ENCODE results near the gene IL25. TPM values are rescaled to one million over a fixed set of nuclear protein-coding genes. Genes with fewer than 3 reads are reported as not detected.
"Not testable (repeated sequence)": the region's sequence is repeated elsewhere in the genome, so short reads cannot be mapped to it uniquely, and the experiment has no call there.

Gene IL25
- total RNA-seq, 1 experiment from 2014 or later, result not detected

DNA sequence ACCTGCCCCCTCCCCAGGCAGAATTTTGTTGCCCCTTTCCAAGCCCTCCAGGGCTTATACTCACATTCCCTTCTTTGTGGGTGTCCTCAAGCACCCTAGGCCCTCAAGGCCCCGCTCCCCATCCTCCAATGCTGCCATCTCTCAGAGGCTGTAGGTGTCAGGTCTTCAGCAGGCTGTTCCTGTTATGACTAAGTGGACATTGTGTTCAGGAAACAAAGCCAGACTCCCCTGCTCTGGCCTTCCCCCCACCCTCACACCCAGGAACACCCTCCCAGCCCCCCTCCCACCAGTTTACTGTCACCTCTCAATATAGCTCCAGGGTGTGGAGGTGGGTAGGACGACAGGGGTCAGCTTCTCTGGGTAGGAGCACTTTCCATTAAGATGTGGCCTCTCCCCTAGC is 36.9 kb downstream of the IL25 start:
- DNase-seq (ENCODE audit: low read depth), result no peak

DNA sequence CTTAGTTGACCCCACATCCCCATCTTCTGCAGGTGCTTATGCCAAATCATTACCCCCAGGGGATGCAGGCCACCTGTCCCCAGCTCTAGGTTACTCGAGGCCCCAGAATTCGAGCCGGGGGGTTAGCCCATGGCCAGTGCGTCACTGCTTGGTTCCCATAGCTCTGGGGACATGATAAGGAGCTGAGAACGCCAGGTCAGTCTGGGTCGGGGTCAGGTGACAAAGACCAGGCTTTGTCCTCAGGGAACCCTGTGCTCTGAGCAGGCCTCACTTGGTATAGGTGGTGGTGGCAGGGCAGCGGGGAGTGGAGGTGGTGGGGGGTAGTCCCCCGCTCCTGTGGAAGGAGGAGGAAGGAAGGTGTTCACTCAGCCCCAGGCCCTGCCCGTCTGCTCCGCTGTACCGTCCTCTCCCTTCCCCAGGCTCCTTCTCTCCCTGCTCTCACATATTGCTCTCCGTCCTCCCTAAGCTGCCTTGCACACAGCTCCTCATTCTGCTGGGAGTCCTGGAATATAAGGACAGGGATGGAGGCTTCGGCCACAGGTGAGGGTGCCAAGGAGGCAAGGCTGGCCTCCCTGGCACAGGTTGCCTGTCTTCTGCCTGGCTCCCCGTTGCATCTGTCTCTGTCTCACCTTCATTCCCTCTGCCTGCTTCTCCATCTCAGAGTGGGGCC is 37.5 kb downstream of the IL25 start:
- no peak for DNase-seq (ENCODE audit: low read depth)

DNA sequence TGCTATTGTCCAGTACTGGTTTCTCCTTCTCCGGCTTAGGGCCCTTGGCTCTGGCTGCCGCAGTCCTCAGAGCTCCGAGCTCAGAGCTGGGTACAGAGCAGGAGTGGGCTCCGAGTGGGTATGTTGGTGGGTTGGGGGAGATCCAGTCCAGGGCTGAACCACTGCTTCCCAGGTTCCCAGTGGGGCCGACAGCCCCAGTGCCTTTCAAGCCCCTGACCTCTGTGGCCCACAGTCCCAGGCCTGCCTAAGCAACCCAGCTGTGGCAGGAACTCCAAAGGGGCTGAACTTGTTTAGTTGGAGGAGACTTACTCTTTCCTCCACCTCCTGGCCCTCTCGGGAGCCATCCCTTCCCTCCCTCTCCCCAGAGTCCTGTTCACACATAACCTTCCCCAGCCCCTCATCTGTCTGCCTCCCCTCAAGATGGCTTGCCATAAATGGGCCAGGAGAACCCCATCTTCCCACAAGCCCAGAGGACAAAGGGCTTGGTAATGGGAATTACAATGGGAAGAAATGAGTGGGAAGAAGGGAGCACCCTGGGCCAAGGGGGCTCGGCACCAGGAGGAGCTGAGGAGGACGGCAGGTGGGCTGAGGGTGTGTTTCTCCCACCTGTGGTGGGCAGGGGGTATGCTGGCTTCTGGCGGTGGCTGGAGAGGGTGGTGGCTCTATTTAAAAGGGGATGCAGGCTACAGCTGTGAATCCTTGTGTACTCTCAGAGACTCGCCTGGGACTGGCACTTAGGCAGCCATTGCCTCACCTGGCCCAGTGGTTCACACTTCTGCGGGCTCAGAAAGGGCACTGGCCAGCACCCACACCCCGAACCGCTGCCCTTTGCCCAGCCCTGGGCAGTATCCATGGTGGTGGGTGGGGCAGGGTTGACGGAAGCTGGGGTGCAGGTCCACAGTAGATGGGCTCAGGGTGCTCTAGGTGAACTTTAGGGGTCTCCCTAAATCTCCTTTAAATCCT is 39.2 kb downstream of the IL25 start:
- DNase-seq (ENCODE audit: low read depth), result no peak

DNA sequence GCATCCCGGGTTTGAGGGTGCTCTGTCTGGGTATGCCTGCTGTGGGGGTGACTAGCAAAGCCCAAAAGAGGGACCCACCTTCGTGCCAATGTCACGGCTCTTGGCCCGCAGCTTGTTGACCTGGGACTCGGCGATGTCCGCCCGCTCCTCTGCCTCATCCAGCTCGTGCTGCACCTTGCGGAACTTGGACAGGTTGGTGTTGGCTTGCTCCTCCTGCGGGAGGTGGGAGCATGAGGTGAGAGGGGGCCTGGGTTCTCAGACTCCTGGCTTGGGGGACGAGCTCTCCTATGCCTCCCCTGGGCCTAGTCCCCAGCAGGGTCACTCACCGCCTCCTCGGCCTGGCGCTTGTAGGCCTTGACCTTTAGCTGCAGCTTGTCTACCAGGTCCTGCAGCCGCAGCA is 41.1 kb downstream of the IL25 start:
- no peak for DNase-seq (ENCODE audit: low read depth)

DNA sequence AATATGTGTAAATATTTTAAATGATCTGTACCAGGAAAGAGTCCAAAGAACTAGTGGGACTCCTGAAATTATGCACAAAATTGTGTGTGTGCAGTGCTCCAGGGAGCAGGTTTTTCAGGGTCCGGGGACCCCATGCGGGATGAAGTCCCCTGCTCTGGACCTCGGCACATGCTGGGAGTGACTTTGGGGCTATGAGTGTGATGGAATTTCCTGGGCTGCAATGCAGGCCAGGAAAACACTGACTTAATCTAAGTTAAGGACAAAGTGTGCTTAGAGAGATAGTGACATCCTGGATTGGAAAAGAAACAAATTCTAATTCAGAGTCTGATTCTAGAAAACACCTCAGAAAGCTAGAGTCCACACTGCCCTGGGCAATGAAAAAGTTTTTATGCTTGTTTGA is 41.6 kb downstream of the IL25 start:
- no peak for DNase-seq (ENCODE audit: low read depth)

DNA sequence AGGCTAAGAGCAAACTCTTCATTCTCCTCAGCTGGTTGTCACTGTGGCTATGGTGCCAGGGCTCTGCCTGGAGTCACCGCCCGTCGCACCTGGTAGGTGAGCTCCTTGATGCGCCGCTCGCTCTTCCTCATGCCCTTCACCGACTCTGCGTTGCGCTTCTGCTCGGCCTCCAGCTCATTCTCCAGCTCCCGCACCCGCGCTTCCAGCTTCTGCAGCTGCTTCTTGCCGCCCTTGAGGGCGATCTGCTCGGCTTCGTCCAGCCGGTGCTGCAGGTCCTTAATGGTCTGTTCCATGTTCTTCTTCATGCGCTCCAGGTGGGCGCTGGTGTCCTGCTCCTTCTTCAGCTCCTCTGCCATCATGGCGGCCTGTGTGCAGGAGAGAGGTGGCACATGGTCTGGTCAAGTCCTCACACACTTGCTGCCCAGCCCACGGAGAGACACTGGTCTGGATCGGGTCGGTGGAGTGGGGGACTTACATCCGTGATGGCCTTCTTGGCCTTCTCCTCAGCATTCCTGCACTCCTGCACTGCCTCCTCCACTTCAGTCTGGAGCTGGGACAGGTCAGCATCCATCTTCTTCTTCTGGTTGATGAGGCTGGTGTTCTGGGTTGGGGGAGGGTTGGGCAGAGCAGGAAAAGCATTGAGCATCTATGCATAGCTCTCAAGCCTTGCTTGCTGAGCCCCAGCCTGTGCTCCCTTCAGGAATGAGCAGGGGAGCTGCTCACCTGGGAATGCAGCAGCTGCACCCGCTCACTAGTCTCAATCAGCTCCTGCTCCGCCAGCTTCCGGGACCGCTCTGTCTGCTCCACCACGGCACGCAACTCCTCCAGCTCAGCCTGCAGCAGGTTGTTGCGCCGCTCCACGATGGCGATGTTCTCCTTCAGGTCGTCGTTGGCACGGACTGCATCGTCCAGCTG is 42.6 kb downstream of the IL25 start:
- DNase-seq (ENCODE audit: low read depth), result no peak

DNA sequence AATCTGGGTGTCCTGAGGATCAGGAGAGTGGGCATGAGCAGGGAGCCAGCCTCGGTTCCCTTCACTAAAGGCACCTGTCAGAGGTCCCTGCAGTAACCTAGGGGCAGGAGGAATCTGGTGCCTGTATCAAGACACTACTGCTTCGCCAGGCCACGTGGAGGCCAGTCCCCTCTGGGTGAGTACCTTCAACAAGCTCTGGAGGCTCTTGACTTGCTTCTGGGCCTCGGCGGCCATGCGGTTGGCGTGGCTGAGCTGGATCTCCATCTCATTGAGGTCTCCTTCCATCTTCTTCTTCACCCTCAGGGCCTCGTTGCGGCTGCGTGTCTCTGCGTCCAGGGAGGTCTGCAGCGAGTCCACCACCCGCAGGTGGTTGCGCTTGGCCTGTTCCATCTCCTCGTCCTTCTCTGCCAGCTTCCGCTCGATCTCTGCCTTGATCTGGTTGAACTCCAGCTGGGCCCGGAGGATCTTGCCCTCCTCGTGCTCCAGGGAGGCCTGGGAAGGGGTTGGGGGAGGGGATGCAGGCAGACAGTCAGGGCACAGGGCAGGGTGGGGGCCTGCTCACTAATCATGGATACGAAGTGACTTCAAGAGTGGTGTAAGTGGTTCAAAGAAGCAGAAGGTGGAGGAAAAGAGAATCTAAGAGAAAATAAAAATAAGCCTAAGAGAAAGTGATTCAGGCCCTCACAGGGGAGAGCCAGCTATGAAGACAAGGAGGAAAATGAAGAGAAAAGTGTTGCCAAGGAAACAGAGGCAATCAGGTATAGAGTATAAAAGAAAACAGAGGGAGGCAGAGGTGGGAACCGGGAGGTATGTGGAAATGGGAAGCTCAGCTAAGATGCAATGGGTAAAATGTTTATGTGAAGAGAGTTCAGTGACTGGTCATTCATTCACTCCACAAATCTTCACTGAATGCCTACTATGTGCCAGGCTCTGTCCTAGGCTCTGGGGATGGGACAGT is 43.5 kb downstream of the IL25 start:
- no peak for DNase-seq (ENCODE audit: low read depth)

DNA sequence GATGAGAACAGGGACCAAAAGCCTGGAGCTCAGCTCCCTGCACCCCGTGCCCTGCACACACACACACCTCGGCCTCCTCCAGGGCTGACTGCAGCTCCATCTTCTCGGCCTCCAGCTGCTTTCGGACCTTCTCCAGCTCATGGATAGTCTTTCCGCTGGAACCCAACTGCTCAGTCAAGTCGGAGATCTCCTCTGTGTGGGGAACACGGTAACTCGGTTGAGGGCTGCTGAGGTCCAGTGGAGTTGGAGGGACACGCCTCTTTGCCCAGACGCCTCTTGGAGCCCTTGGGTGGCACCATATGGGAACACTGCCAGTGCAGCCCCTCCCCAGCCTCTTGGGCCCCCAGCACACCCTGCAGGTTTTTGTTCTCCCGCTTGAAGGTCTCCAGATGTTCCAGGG is 44.2 kb downstream of the IL25 start:
- DNase-seq (ENCODE audit: low read depth), result no peak

DNA sequence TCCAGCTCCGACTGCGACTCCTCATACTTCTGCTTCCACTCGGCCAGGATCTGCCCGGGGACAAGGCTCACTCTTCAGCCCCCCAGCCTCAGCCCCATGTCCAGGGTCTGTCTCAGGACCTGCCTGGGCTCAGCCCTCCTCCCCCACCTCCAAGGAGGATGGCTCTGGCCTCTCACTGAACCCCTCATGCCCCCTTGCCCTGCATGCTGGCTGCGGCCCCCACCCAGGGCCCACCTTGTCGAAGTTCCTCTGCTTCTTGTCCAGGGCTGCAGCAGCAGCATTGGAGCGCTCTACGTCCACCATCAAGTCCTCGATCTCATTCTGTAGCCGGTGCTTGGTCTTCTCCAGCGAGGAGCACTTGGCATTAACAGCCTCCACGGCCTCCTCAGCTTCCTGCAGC is 44.7 kb downstream of the IL25 start:
- not testable (repeated sequence) for DNase-seq (ENCODE audit: low read depth)

DNA sequence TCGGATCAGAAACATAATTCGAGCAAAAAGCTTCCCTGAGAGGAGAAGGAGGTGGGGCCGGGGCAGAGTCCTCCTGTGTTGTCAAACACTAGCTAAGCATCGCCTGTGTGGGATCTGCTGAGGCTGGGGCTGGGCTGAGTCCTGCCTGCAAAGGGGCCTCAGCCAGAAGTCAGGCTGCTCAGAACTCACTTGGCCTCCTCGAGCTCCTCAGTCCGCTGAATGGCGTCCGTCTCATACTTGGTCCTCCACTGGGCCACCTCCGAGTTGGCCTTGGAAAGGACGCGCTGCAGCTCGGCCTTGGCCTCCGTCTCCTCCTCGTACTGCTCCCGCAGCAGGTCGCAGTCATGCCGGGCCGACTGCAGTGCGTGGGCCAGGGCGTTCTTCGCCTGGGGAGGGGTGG is 45.4 kb downstream of the IL25 start:
- DNase-seq (ENCODE audit: low read depth), result no peak

DNA sequence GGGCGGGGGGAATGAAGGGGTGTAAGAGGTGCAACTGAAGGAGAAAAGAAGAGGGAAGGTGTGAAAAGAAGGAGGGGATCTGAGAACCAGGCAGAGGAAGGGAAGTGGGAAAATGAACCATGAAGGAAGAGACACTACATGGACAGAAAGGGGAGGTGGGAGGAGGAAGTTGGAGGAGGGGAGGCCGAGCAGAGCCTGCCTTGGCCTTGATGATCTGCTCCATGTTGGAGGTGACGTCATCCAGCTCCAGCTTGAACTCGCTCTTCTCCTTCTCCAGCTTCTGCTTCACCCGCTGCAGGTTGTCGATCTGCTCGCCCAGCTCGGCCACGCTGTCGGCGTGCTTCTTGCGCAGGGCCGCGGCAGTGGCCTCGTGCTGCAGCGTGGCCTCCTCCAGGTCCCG is 47.0 kb downstream of the IL25 start:
- DNase-seq (ENCODE audit: low read depth), result not testable (repeated sequence)

DNA sequence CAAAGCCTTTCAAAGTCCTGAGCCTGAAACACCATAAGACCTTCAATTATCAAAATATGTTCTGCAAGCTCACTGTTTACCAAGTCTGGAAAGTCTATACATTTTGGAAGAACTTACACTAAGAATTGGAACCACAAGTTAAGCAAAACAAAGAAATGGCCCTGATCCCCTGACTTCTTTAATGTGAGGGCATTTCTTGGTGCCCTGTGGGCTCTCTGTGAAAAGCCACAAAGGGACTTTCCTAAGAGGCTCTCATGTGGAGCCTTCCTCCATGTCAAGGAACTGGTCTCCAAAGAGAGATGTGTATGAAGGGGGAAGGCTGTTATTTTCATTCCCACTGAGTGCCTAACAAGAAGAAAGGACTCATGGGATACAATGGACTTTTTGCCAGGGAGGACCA is 49.0 kb downstream of the IL25 start:
- no peak for DNase-seq (ENCODE audit: low read depth)

DNA sequence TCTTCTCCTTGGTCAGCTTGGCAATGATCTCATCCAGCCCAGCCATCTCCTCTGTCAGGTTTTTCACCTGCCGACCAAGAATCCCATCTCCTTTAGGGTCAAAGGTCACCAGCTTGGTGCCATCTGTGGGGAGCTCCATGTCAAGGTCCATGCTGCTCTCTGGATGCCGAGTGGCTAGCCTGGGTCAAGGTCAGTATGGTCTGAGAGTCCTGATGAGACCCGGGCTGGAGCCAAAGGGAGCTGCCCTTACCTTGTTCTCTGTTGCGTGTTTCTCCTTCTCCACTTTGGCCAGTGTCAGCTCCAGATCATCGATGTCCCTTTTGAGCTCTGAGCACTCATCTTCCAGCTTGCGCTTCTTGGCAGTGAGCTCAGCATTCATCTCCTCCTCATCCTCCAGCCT is 51.0 kb downstream of the IL25 start:
- no peak for DNase-seq (ENCODE audit: low read depth)

DNA sequence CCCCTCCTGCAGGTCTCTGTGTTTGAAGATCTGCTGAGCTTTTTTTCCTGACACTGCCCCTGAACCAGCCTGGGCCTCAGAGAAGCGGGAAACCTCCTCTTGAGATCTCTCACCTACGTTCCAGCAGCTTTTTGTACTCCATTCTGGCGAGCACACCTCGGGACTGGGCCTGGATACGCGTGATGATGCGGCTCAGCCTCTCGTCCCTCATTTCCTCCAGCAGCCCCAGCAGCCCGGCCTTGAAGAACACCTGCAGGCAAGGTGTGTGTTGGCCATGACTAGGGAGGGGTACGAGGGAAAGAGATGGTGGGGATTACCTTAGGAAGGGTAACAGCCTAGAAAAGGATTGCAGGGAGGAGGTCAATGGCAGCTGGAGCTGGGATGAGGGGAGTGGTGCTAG is 52.6 kb downstream of the IL25 start:
- no peak for DNase-seq (ENCODE audit: low read depth)

DNA sequence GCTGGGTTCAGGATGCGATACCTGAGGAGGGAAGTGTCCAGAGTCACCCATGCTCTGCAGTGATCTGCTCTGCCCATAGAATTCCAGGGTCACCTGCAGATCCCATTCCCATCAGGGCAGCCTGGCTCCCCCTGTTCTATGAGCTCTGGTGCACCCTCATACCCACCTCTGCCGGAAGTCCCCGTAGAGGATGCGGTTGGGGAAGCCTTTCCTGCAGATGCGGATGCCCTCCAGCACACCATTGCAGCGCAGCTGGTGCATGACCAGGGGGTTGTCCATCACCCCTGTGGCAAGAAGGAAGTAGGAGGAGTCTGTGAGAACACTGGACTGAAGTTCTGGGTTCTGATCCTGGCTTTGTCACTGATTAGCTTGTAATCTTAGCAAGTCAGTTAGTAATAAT is 53.2 kb downstream of the IL25 start:
- not testable (repeated sequence) for DNase-seq (ENCODE audit: low read depth)

Other genes with a start within 250 kb of the IL25 start
- 3.0 and 4.0 TPM in 2 replicates for gene SLC7A8, start 189.1 kb upstream of the IL25 start, total RNA-seq (2014; rRNA removed; shearing (Covaris generic))
- gene RNF212B, start 134.9 kb upstream of the IL25 start, total RNA-seq (2014; rRNA removed; shearing (Covaris generic)), result not detected in 2 replicates
- 9.1 and 11.9 TPM in 2 replicates for gene HOMEZ, start 86.7 kb upstream of the IL25 start, total RNA-seq (2014; rRNA removed; shearing (Covaris generic))
- 3.0 and 5.0 TPM in 2 replicates for gene PPP1R3E, start 70.0 kb upstream of the IL25 start, total RNA-seq (2014; rRNA removed; shearing (Covaris generic))
- gene BCL2L2, start 66.0 kb upstream of the IL25 start, total RNA-seq (2014; rRNA removed; shearing (Covaris generic)), result 9.5 and 17.1 TPM in 2 replicates
- gene PABPN1, start 51.4 kb upstream of the IL25 start, total RNA-seq (2014; rRNA removed; shearing (Covaris generic)), result 80.8 and 89.2 TPM in 2 replicates
- 4.6 and 8.6 TPM in 2 replicates for gene SLC22A17, start 19.9 kb upstream of the IL25 start, total RNA-seq (2014; rRNA removed; shearing (Covaris generic))
- gene EFS, start 7.6 kb upstream of the IL25 start, total RNA-seq (2014; rRNA removed; shearing (Covaris generic)), result 0.12 and 0.64 TPM in 2 replicates
- gene CMTM5, start 4.2 kb downstream of the IL25 start, total RNA-seq (2014; rRNA removed; shearing (Covaris generic)), result not detected in 2 replicates
- not detected in 2 replicates for gene MYH6, start 35.5 kb downstream of the IL25 start, total RNA-seq (2014; rRNA removed; shearing (Covaris generic))
- gene MYH7, start 62.9 kb downstream of the IL25 start, total RNA-seq (2014; rRNA removed; shearing (Covaris generic)), result not detected in 2 replicates
- 37.3 and 46.4 TPM in 2 replicates for gene NGDN, start 96.9 kb downstream of the IL25 start, total RNA-seq (2014; rRNA removed; shearing (Covaris generic))
- gene ZFHX2, start 179.0 kb downstream of the IL25 start, total RNA-seq (2014; rRNA removed; shearing (Covaris generic)), result 0.05 TPM in 1 of 2 replicates, not detected in the other
- gene THTPA, start 183.5 kb downstream of the IL25 start, total RNA-seq (2014; rRNA removed; shearing (Covaris generic)), result 7.1 and 18.1 TPM in 2 replicates
- gene AP1G2, start 195.0 kb downstream of the IL25 start, total RNA-seq (2014; rRNA removed; shearing (Covaris generic)), result 14.7 and 21.3 TPM in 2 replicates
- 0.10 TPM in 1 of 2 replicates, not detected in the other for gene JPH4, start 206.0 kb downstream of the IL25 start, total RNA-seq (2014; rRNA removed; shearing (Covaris generic))

Data from M059J (cell line).